HEK293 (cell line): ENCODE results near the gene ABCG1.

Experiments used
- CTCF ChIP-seq: fragments of 450-650 bp; formaldehyde crosslinking; IDR thresholded peaks from 2 replicates; pipeline ENCODE4 v1.5.1; 2016; ENCODE audit warnings: missing biosample characterization, missing genetic modification characterization
- ZBTB1 ChIP-seq: fragments of 450-650 bp; formaldehyde crosslinking; IDR thresholded peaks from 2 replicates; pipeline ENCODE4 v1.5.1; 2016; ENCODE audit warnings: missing biosample characterization, missing genetic modification characterization
- ZFP3 ChIP-seq: fragments of 450-650 bp; formaldehyde crosslinking; IDR thresholded peaks from 2 replicates; pipeline ENCODE4 v1.5.1; 2016; ENCODE audit warnings: low read depth, missing biosample characterization, missing genetic modification characterization
- ZFP37 ChIP-seq: fragments of 450-650 bp; formaldehyde crosslinking; IDR thresholded peaks from 2 replicates; pipeline ENCODE4 v1.5.1; 2016; ENCODE audit warnings: missing biosample characterization, missing genetic modification characterization
- ZNF37A ChIP-seq: fragments of 450-650 bp; IDR thresholded peaks from 2 replicates; pipeline ENCODE4 v1.5.1; 2018; ENCODE audit warnings: missing biosample characterization, missing genetic modification characterization
- ZNF416 ChIP-seq: fragments of 450-650 bp; formaldehyde crosslinking; IDR thresholded peaks from 2 replicates; pipeline ENCODE4 v1.5.1; 2016; ENCODE audit warnings: missing biosample characterization, missing genetic modification characterization
- ZNF433 ChIP-seq: fragments of 450-650 bp; formaldehyde crosslinking; IDR thresholded peaks from 2 replicates; pipeline ENCODE4 v1.5.1; 2016; ENCODE audit warnings: missing biosample characterization, missing genetic modification characterization, low read depth
- ZNF518A ChIP-seq: fragments of 450-650 bp; formaldehyde crosslinking; conservative IDR thresholded peaks from 2 replicates; pipeline ENCODE4 v1.5.1; 2016; ENCODE audit warnings: low read depth, missing biosample characterization, missing genetic modification characterization
- ZNF707 ChIP-seq: fragments of 450-650 bp; formaldehyde crosslinking; IDR thresholded peaks from 2 replicates; pipeline ENCODE4 v1.5.1; 2016; ENCODE audit warnings: missing biosample characterization, missing genetic modification characterization
- TF ChIP-seq, protein P1 (sequence below): fragments of 450-650 bp; formaldehyde crosslinking; IDR thresholded peaks from 2 replicates; pipeline ENCODE4 v1.5.1; 2017; ENCODE audit warnings: missing biosample characterization, mild to moderate bottlenecking, missing genetic modification characterization, moderate library complexity
- TF ChIP-seq, protein P2 (sequence below): fragments of 450-650 bp; formaldehyde crosslinking; IDR thresholded peaks from 2 replicates; pipeline ENCODE4 v1.5.1; 2016; ENCODE audit warnings: missing biosample characterization, missing genetic modification characterization
- TF ChIP-seq, protein P3 (sequence below): fragments of 450-650 bp; formaldehyde crosslinking; IDR thresholded peaks from 2 replicates; pipeline ENCODE4 v1.5.1; 2016; ENCODE audit warnings: missing biosample characterization, missing genetic modification characterization, low read depth
- TF ChIP-seq, protein P4 (sequence below): fragments of 450-650 bp; formaldehyde crosslinking; IDR thresholded peaks from 2 replicates; pipeline ENCODE4 v1.5.1; 2016; ENCODE audit warnings: missing biosample characterization, missing genetic modification characterization
- TF ChIP-seq, protein P5 (sequence below): sonication (generic); formaldehyde crosslinking; IDR thresholded peaks from 2 replicates; pipeline ENCODE4 v1.8.1; 2022; ENCODE audit warnings: mild to moderate bottlenecking, moderate library complexity, missing genetic modification reagents

DNA sequence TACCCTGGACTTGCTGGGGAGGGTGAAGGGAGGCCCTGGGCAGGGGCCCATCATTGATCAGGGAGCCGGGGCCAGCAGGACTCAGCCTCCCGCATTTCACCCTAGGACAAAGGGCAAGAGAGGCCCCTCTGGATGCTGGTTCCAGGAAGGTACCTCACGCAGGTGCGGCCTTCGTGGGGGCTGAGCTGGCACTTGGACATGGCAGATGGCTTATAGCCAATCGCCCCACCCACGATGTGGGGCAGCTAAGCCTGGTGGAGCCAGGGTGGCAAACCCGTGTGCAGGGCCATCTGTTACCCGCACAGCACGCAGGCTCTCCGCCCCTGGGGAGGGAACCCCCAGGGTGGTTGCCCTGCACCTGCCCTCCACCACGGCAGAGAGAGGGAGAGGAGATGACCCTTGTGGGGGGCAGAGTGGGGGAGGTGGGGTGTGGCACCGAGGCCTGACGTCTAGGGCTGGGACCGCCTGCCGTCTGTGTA, 93.7 kb downstream of the ABCG1 start:
- TF ChIP-seq ZBTB1 (tag by site-specific recombination) (no peak), CTCF (tag by site-specific recombination) (no peak), ZNF433 (tag by site-specific recombination) (no peak), ZNF37A (no peak), ZFP37 (tag by site-specific recombination) (no peak), ZFP3 (tag by site-specific recombination) (no peak), ZNF518A (tag by site-specific recombination) (no peak), ZNF416 (tag by site-specific recombination) (no peak), ZNF707 (tag by site-specific recombination) (no peak)
- TF ChIP-seq, protein P1, sequence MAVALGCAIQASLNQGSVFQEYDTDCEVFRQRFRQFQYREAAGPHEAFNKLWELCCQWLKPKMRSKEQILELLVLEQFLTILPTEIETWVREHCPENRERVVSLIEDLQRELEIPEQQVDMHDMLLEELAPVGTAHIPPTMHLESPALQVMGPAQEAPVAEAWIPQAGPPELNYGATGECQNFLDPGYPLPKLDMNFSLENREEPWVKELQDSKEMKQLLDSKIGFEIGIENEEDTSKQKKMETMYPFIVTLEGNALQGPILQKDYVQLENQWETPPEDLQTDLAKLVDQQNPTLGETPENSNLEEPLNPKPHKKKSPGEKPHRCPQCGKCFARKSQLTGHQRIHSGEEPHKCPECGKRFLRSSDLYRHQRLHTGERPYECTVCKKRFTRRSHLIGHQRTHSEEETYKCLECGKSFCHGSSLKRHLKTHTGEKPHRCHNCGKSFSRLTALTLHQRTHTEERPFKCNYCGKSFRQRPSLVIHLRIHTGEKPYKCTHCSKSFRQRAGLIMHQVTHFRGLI (tag by site-specific recombination), result no peak
- TF ChIP-seq, protein P2, sequence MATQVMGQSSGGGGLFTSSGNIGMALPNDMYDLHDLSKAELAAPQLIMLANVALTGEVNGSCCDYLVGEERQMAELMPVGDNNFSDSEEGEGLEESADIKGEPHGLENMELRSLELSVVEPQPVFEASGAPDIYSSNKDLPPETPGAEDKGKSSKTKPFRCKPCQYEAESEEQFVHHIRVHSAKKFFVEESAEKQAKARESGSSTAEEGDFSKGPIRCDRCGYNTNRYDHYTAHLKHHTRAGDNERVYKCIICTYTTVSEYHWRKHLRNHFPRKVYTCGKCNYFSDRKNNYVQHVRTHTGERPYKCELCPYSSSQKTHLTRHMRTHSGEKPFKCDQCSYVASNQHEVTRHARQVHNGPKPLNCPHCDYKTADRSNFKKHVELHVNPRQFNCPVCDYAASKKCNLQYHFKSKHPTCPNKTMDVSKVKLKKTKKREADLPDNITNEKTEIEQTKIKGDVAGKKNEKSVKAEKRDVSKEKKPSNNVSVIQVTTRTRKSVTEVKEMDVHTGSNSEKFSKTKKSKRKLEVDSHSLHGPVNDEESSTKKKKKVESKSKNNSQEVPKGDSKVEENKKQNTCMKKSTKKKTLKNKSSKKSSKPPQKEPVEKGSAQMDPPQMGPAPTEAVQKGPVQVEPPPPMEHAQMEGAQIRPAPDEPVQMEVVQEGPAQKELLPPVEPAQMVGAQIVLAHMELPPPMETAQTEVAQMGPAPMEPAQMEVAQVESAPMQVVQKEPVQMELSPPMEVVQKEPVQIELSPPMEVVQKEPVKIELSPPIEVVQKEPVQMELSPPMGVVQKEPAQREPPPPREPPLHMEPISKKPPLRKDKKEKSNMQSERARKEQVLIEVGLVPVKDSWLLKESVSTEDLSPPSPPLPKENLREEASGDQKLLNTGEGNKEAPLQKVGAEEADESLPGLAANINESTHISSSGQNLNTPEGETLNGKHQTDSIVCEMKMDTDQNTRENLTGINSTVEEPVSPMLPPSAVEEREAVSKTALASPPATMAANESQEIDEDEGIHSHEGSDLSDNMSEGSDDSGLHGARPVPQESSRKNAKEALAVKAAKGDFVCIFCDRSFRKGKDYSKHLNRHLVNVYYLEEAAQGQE (tag by site-specific recombination), result no peak
- TF ChIP-seq, protein P3, sequence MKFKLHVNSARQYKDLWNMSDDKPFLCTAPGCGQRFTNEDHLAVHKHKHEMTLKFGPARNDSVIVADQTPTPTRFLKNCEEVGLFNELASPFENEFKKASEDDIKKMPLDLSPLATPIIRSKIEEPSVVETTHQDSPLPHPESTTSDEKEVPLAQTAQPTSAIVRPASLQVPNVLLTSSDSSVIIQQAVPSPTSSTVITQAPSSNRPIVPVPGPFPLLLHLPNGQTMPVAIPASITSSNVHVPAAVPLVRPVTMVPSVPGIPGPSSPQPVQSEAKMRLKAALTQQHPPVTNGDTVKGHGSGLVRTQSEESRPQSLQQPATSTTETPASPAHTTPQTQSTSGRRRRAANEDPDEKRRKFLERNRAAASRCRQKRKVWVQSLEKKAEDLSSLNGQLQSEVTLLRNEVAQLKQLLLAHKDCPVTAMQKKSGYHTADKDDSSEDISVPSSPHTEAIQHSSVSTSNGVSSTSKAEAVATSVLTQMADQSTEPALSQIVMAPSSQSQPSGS (tag by site-specific recombination), result no peak
- TF ChIP-seq, protein P4, sequence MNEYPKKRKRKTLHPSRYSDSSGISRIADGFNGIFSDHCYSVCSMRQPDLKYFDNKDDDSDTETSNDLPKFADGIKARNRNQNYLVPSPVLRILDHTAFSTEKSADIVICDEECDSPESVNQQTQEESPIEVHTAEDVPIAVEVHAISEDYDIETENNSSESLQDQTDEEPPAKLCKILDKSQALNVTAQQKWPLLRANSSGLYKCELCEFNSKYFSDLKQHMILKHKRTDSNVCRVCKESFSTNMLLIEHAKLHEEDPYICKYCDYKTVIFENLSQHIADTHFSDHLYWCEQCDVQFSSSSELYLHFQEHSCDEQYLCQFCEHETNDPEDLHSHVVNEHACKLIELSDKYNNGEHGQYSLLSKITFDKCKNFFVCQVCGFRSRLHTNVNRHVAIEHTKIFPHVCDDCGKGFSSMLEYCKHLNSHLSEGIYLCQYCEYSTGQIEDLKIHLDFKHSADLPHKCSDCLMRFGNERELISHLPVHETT, result no peak
- TF ChIP-seq, protein P5, sequence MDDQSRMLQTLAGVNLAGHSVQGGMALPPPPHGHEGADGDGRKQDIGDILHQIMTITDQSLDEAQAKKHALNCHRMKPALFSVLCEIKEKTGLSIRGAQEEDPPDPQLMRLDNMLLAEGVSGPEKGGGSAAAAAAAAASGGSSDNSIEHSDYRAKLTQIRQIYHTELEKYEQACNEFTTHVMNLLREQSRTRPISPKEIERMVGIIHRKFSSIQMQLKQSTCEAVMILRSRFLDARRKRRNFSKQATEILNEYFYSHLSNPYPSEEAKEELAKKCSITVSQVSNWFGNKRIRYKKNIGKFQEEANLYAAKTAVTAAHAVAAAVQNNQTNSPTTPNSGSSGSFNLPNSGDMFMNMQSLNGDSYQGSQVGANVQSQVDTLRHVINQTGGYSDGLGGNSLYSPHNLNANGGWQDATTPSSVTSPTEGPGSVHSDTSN, result no peak
